ENCODE results near the gene USP17L24.
"Not testable (repeated sequence)": the region's sequence is repeated elsewhere in the genome, so short reads cannot be mapped to it uniquely, and the experiment has no call there.

Gene USP17L24

GRCh38 chr4:9324865-9325264, at the start of gene USP17L24:
Gene USP17L24, plus strand, starts transcription at chr4:9325165. Its CDS starts 0 bp downstream, at chr4:9325165.
- not testable (repeated sequence) for DNase-seq (ENCODE audit: low spot score)

GRCh38 chr4:9324191-9324590, 774 bp upstream of the USP17L24 start:
- DNase-seq (ENCODE audit: low spot score) = not testable (repeated sequence)

- not testable (repeated sequence) for DNase-seq (ENCODE audit: low spot score)
Measured at GRCh38 chr4:9329611-9330010, 4.6 kb downstream of the USP17L24 start, which contains the start of gene USP17L25. Gene USP17L25, plus strand, starts transcription at chr4:9329911. Its CDS starts 0 bp downstream, at chr4:9329911.

GRCh38 chr4:9334358-9334757, 9.4 kb downstream of the USP17L24 start, which contains the start of gene USP17L26:
Gene USP17L26, plus strand, starts transcription at chr4:9334658. Its CDS starts 0 bp downstream, at chr4:9334658.
- not testable (repeated sequence) for DNase-seq (ENCODE audit: low spot score)

- not testable (repeated sequence) for DNase-seq (ENCODE audit: low spot score)
Measured at GRCh38 chr4:9339103-9339502, 14.1 kb downstream of the USP17L24 start, which contains the start of gene USP17L5. Gene USP17L5, plus strand, starts transcription at chr4:9339403. Its CDS starts 0 bp downstream, at chr4:9339403.

GRCh38 chr4:9343848-9344247, 18.9 kb downstream of the USP17L24 start, which contains the start of gene USP17L27:
Gene USP17L27, plus strand, starts transcription at chr4:9344148. Its CDS starts 0 bp downstream, at chr4:9344148.
- not testable (repeated sequence) for DNase-seq (ENCODE audit: low spot score)

- not testable (repeated sequence) for DNase-seq (ENCODE audit: low spot score)
Measured at GRCh38 chr4:9348593-9348992, 23.6 kb downstream of the USP17L24 start, which contains the start of gene USP17L28. Gene USP17L28, plus strand, starts transcription at chr4:9348893. Its CDS starts 0 bp downstream, at chr4:9348893.

- DNase-seq (ENCODE audit: low spot score) = not testable (repeated sequence)
Measured at GRCh38 chr4:9350866-9351265, 25.9 kb downstream of the USP17L24 start.

- not testable (repeated sequence) for DNase-seq (ENCODE audit: low spot score)
Measured at GRCh38 chr4:9353338-9353737, 28.4 kb downstream of the USP17L24 start, which contains the start of gene USP17L29. Gene USP17L29, plus strand, starts transcription at chr4:9353638. Its CDS starts 0 bp downstream, at chr4:9353638.

- DNase-seq (ENCODE audit: low spot score) = not testable (repeated sequence)
Measured at GRCh38 chr4:9362829-9363228, 37.9 kb downstream of the USP17L24 start, which contains the start of gene USP17L30. Gene USP17L30, plus strand, starts transcription at chr4:9363129. Its CDS starts 0 bp downstream, at chr4:9363129.

Measured in HuH-7 (cell line).